ENCODE data around the gene ERVK3-1.

DNA sequence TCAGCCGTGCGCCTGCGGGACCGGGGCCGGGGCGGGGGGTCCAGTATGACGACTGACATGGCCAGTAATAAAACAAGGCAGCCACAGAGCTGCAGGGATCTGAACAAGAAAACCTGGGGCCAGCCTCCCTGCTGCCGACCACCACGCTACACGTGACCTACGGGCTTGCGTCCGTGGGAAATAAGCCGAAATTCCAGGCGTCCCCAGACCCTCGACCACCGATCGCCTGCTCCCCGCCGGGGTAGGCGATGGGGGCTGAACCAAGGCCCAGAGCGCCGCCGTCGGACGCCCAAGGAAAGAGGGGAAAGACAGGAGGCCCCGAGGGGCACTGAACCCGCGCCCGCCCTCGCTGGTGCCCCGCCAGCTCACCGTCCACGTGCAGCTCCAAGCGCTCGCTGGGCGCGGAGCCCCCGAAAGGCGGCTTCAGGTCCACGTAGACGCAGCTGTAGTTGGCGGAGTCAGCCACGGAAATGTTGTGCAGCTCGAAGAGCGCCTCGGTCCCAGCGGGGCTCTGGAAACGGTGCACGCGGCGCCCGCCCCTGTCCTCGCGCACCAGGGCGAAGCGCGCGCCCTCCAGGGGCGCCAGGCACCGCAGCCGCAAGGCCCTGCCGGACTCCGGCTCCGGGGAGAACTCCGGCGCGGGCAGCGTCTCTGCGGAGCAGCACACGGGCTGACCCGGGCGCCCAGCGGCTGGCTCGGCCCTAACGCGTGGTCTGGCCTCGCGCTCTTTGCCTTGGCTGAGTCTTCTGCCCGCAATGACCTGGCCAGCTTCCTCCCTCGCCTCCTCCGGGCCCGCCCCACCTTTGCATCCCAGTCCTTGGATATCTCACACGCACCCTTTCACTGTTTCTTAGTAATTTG is 45.1 kb downstream of the ERVK3-1 start:
- TF ChIP-seq TAF1 (IDR thresholded peaks at IDR 0.05; ENCODE audit: borderline replicate concordance, low read depth, low read length) (no peak), POLR2A (IDR thresholded peaks at IDR 0.05; ENCODE audit: low read depth, low read length) (no peak)

All from GM12892 (cell line).